Measurements from ENCODE around the gene ZGLP1. TPM values are rescaled to one million over a fixed set of nuclear protein-coding genes. Genes with fewer than 3 reads are reported as not detected.
A peak's percentile ranks its signal among the peaks of the same experiment; 100 is the strongest.

ZGLP1 gene
- total and polyA plus RNA-seq, 2 of the 13 experiments (the other 11 are each of a cell fraction or from before 2014, with no cell fraction given) = 2.4 to 3.0 TPM

- peak; percentile 34 for TF ChIP-seq MAF1 (CRISPR knock-in tag; IDR thresholded peaks at IDR 0.05; ENCODE audit: borderline replicate concordance)
- TF ChIP-seq ARNTL (CRISPR knock-in tag; IDR thresholded peaks at IDR 0.05) = peak; percentile 72; the same call in 1 of the 2 replicates
- TF ChIP-seq ZNF570 (CRISPR knock-in tag; IDR thresholded peaks at IDR 0.05; ENCODE audit: borderline replicate concordance) = no peak
- no peak for TF ChIP-seq IRX3 (CRISPR knock-in tag; IDR thresholded peaks at IDR 0.05; ENCODE audit: borderline replicate concordance, low read depth)
- peak; percentile 18 for TF ChIP-seq XRCC5 (optimal IDR thresholded peaks at IDR 0.05; ENCODE audit: low read length)
- peak; percentile 74 for TF ChIP-seq POLR2G (IDR thresholded peaks at IDR 0.05; ENCODE audit: low read depth, low read length)
- 0 out of 2 replicates have a peak, but pooled peaks have one; percentile 35 for TF ChIP-seq ZNF766 (CRISPR knock-in tag; IDR thresholded peaks at IDR 0.05; ENCODE audit: borderline replicate concordance)
- TF ChIP-seq GABPA (IDR thresholded peaks at IDR 0.05; ENCODE audit: low read depth, low read length) = peak; percentile 33; the same call in 1 of the 2 replicates
- peak; percentile 48; the same call in 1 of the 2 replicates for TF ChIP-seq GABPA (CRISPR knock-in tag; IDR thresholded peaks at IDR 0.05; ENCODE audit: low read depth)
- TF ChIP-seq ZNF598 (CRISPR knock-in tag; IDR thresholded peaks at IDR 0.05; ENCODE audit: borderline replicate concordance) = 0 out of 2 replicates have a peak, but pooled peaks have one; percentile 10
- TF ChIP-seq KLF12 (CRISPR knock-in tag; IDR thresholded peaks at IDR 0.05; ENCODE audit: borderline replicate concordance) = no peak; the same call in 1 of the 2 replicates
- TF ChIP-seq POLR2A (IDR thresholded peaks at IDR 0.05; ENCODE audit: insufficient read depth in 1 of 2, low read depth in 2 of 2, low read length in 2 of 2) = peak; percentile 72 to 88; a peak in 3 of 4 replicates
- TF ChIP-seq TFE3 (CRISPR knock-in tag; IDR thresholded peaks at IDR 0.05) = 0 out of 2 replicates have a peak, but pooled peaks have one; percentile 14
- 0 out of 2 replicates have a peak, but pooled peaks have one; percentile 14 for TF ChIP-seq AHDC1 (CRISPR knock-in tag; IDR thresholded peaks at IDR 0.05; ENCODE audit: borderline replicate concordance)
- TF ChIP-seq HIC2 (CRISPR knock-in tag; IDR thresholded peaks at IDR 0.05; ENCODE audit: low read depth) = 0 out of 2 replicates have a peak, but pooled peaks have one; percentile 55
- TF ChIP-seq MIXL1 (CRISPR knock-in tag; IDR thresholded peaks at IDR 0.05) = no peak
- TF ChIP-seq ZSCAN12 (CRISPR knock-in tag; IDR thresholded peaks at IDR 0.05) = no peak
- no peak for TF ChIP-seq MED8 (CRISPR knock-in tag; IDR thresholded peaks at IDR 0.05; ENCODE audit: insufficient replicate concordance)
These were observed 25.2 kb upstream of the ZGLP1 start (continued) for GRCh38 chr19:10334588-10335351.

Measured in HepG2 (cell line).